Activated CD8-positive, alpha-beta T cell treated with anti-CD3 and anti-CD28 coated beads for 36 hours (primary cell): ENCODE results near the gene COL15A1. TPM values are rescaled to one million over a fixed set of nuclear protein-coding genes. Genes with fewer than 3 reads are reported as not detected.

Experiments used
- ATAC-seq: fragments of 200-7000 bp; cut with Tn5 transposase; one replicate; pipeline ENCODE4 v1.10.0; 2021; ENCODE audit warnings: mild to moderate bottlenecking, moderate library complexity
- CTCF ChIA-PET: fragments of 350-600 bp; sonication (Branson Sonifier 250); formaldehyde crosslinking; loops from one replicate; lab custom pipeline; 2021; ENCODE audit warnings: antibody characterized with exemption; lab: Charles Lee
- POLR2A ChIA-PET: fragments of 350-600 bp; sonication (Branson Sonifier 250); formaldehyde crosslinking; loops from one replicate; lab custom pipeline; 2021; ENCODE audit warnings: antibody characterized with exemption; lab: Charles Lee
- DNase-seq: peaks from one replicate; pipeline ENCODE4 v3.0.0-alpha.2; 2020
- H3K27ac Mint-ChIP-seq: one replicate; pipeline ENCODE4 v1.8.0; 2021; ENCODE audit warnings: mild to moderate bottlenecking, mixed read lengths
- H3K27me3 Mint-ChIP-seq: one replicate; pipeline ENCODE4 v1.8.0; 2021; ENCODE audit warnings: mixed read lengths
- H3K36me3 Mint-ChIP-seq: one replicate; pipeline ENCODE4 v1.8.0; 2021; ENCODE audit warnings: low read depth, mixed read lengths
- H3K4me1 Mint-ChIP-seq: one replicate; pipeline ENCODE4 v1.8.0; 2021; ENCODE audit warnings: low read depth, mixed read lengths
- H3K4me3 Mint-ChIP-seq: one replicate; pipeline ENCODE4 v1.8.0; 2021; ENCODE audit warnings: mild to moderate bottlenecking, moderate library complexity, mixed read lengths
- H3K9me3 Mint-ChIP-seq: one replicate; pipeline ENCODE4 v1.8.0; 2021; ENCODE audit warnings: mixed read lengths
- intact Hi-C: fragments of 100-400 bp; cut with micrococcal nuclease; formaldehyde crosslinking; loops from one replicate; pipeline ENCODE4 v1.10.0; 2022
- total RNA-seq, 2 experiments: library from RNA; stranded (reverse); gene quantifications; one replicate each; pipeline ENCODE4 v1.2.3, GENCODE V29; 2021
- TF ChIP-seq, protein P1 (sequence below): fragments of 200-600 bp; IDR thresholded peaks from one replicate; pipeline ENCODE4 v1.8.0; 2022; ENCODE audit warnings: antibody characterized with exemption, mild to moderate bottlenecking

The COL15A1 gene
- total RNA-seq, 2 experiments from 2014 or later = 0.07 TPM; not detected in 1

DNA sequence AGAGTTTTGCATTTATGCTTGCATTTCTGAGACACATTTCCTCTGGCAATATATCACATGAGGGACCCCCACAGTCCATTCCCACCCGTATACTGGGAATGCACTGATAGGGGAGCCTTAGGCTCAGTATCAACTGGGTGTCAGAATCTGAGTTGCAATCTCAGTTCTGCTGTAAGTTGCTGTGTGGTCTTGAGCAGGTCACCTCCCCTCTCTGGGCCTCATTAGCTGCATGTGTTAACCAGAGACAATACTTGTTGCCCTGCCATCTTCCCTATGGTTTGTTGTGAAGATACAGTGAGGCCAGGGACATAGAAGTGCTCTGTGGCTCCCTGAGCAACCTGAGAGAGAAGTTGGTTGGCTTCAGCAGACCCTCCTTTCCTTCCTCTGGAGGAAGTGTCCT is 105.5 kb downstream of the COL15A1 start:
- peaks cover 26% of the 10 kb centered on the region for H3K4me1 Mint-ChIP-seq
- CTCF ChIA-PET = interaction anchor here (1.1 to 1.3 kb wide), 3 partner anchors 11 to 50 kb away, joined by 3 read pairs; no protein-coding TSS in a partner anchor
- ATAC-seq (no peak), DNase-seq (no peak)
- H3K27me3 Mint-ChIP-seq = no peaks in the 10 kb centered on the region
- H3K4me3 Mint-ChIP-seq = no peak overlapping the region
- intact Hi-C loops = no loop called here
- TF ChIP-seq, protein P1, sequence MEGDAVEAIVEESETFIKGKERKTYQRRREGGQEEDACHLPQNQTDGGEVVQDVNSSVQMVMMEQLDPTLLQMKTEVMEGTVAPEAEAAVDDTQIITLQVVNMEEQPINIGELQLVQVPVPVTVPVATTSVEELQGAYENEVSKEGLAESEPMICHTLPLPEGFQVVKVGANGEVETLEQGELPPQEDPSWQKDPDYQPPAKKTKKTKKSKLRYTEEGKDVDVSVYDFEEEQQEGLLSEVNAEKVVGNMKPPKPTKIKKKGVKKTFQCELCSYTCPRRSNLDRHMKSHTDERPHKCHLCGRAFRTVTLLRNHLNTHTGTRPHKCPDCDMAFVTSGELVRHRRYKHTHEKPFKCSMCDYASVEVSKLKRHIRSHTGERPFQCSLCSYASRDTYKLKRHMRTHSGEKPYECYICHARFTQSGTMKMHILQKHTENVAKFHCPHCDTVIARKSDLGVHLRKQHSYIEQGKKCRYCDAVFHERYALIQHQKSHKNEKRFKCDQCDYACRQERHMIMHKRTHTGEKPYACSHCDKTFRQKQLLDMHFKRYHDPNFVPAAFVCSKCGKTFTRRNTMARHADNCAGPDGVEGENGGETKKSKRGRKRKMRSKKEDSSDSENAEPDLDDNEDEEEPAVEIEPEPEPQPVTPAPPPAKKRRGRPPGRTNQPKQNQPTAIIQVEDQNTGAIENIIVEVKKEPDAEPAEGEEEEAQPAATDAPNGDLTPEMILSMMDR = no peak
- no peak overlapping the region for H3K27ac Mint-ChIP-seq
- POLR2A ChIA-PET = no interaction called here
- H3K9me3 Mint-ChIP-seq = peaks cover under 1% of the 10 kb centered on the region
- no peaks in the 10 kb centered on the region for H3K36me3 Mint-ChIP-seq

GRCh38 chr9:99049641-99050040 is 105.9 kb downstream of the COL15A1 start:
- DNase-seq (no peak), ATAC-seq (no peak)
- Mint-ChIP-seq H3K27ac (no peak overlapping the region), H3K4me1 (peaks cover 28% of the 10 kb centered on the region), H3K27me3 (peaks cover 1% of the 10 kb centered on the region), H3K36me3 (no peaks in the 10 kb centered on the region), H3K9me3 (no peaks in the 10 kb centered on the region), H3K4me3 (no peak overlapping the region)
- intact Hi-C loops = no loop called here
- TF ChIP-seq, protein P1 = no peak
- ChIA-PET CTCF (interaction anchor here (1.3 kb wide), 2 partner anchors 12 to 50 kb away, joined by 3 read pairs; no protein-coding TSS in a partner anchor), POLR2A (no interaction called here)

- intact Hi-C loops = no loop called here
- Mint-ChIP-seq H3K4me1 (peaks cover 28% of the 10 kb centered on the region), H3K4me3 (no peak overlapping the region), H3K36me3 (no peaks in the 10 kb centered on the region), H3K9me3 (no peaks in the 10 kb centered on the region), H3K27ac (no peak overlapping the region), H3K27me3 (peaks cover 1% of the 10 kb centered on the region)
- no peak for DNase-seq
- ChIA-PET CTCF (interaction anchor here (0.8 to 2.9 kb wide), 4 partner anchors 12 to 90 kb away, joined by 3 to 10 read pairs (median 4); no protein-coding TSS in a partner anchor), POLR2A (no interaction called here)
- TF ChIP-seq, protein P1 = no peak
- ATAC-seq = no peak
Observed at GRCh38 chr9:99050292-99050911, 106.7 kb downstream of the COL15A1 start.

GRCh38 chr9:99050924-99051323 is 107.2 kb downstream of the COL15A1 start:
- TF ChIP-seq, protein P1 = no peak
- ChIA-PET POLR2A (no interaction called here), CTCF (interaction anchor here (0.8 to 2.9 kb wide), 2 partner anchors 52 to 90 kb away, joined by 5 to 10 read pairs; no protein-coding TSS in a partner anchor)
- Mint-ChIP-seq H3K4me3 (no peak overlapping the region), H3K27me3 (peaks cover 3% of the 10 kb centered on the region), H3K9me3 (no peaks in the 10 kb centered on the region), H3K4me1 (peaks cover 33% of the 10 kb centered on the region), H3K27ac (no peak overlapping the region), H3K36me3 (no peaks in the 10 kb centered on the region)
- no peak for DNase-seq
- intact Hi-C loops = no loop called here
- no peak for ATAC-seq

DNA sequence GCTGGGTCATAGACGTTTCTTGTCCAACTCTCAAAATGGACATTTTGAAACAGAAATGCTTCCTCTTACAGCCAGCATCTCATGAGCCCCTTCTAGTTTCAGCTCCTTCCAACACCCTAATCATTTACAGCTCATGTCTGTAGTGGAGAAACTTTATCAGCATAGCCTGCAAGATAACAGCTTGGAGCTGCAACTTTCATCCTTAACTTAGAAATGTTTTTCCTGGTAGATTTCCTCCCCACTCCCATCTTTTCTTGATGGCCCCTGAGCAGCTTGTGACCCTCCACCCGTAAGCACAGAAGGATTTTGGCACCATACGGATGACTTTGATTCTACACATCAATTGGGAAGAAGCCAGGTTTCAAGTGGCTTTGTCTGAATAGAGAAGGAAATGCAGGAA is 107.7 kb downstream of the COL15A1 start:
- DNase-seq (no peak), ATAC-seq (no peak)
- Mint-ChIP-seq H3K27ac (no peak overlapping the region), H3K36me3 (no peaks in the 10 kb centered on the region), H3K9me3 (no peaks in the 10 kb centered on the region), H3K4me3 (no peak overlapping the region), H3K4me1 (peaks cover 36% of the 10 kb centered on the region), H3K27me3 (peaks cover 3% of the 10 kb centered on the region)
- POLR2A ChIA-PET = interaction anchor here (1.5 kb wide), 1 partner anchor 54 kb away, joined by 3 read pairs; no protein-coding TSS in a partner anchor
- TF ChIP-seq, protein P1 = no peak
- CTCF ChIA-PET = interaction anchor here (1.2 to 2.9 kb wide), 3 partner anchors 53 to 89 kb away, joined by 3 to 10 read pairs (median 4); no protein-coding TSS in a partner anchor
- intact Hi-C loops = no loop called here
